Panc1 (cell line): ENCODE data around the gene EGFLAM. TPM values are rescaled to one million over a fixed set of nuclear protein-coding genes. Genes with fewer than 3 reads are reported as not detected.

Experiments
- ATAC-seq: fragments of 200-7000 bp; cut with Tn5 transposase; 2 replicates; pipeline ENCODE4 v1.9.1; 2020; ENCODE audit warnings: mild to moderate bottlenecking, moderate library complexity
- BruUV-seq: library from RNA; stranded (reverse); fragments of 400-500 nt; replicated peaks from 2 replicates; lab custom pipeline; 2021; lab: Mats Ljungman, UMichigan
- CTCF ChIA-PET: fragments of 300-600 bp; sonication (Branson Sonifier 250); formaldehyde crosslinking; loops from one replicate; lab custom pipeline; 2022; ENCODE audit warnings: antibody characterized with exemption; lab: Charles Lee
- POLR2A ChIA-PET: fragments of 300-600 bp; sonication (Branson Sonifier 250); formaldehyde crosslinking; loops from one replicate; lab custom pipeline; 2022; ENCODE audit warnings: antibody characterized with exemption; lab: Charles Lee
- DNase-seq: peaks from one replicate; pipeline ENCODE4 v3.0.0-alpha.2; 2010; ENCODE audit warnings: low read depth, low spot score
- H3K27ac ChIP-seq: 2 replicates; pipeline ENCODE4 v1.5.1; 2011; ENCODE audit warnings: mild to moderate bottlenecking, low read length, inconsistent platforms
- H3K27me3 ChIP-seq: fragments of 200-500 bp; sonication (Bioruptor generic); 2 replicates; pipeline ENCODE4 v1.6.0; 2014; ENCODE audit warnings: low read length, inconsistent platforms; ENCODE audit not compliant: control insufficient read depth, insufficient read depth
- H3K36me3 ChIP-seq: fragments of 200-500 bp; sonication (Bioruptor generic); 2 replicates; pipeline ENCODE4 v1.5.1; 2014; ENCODE audit warnings: inconsistent platforms, mild to moderate bottlenecking, low read length, moderate library complexity; ENCODE audit not compliant: control insufficient read depth, insufficient read depth
- H3K4me1 ChIP-seq: 2 replicates; pipeline ENCODE4 v1.5.1; 2011; ENCODE audit warnings: inconsistent platforms, mild to moderate bottlenecking, low read length, moderate library complexity; ENCODE audit not compliant: control insufficient read depth, insufficient read depth
- H3K4me3 ChIP-seq, 2 experiments: 2 replicates each; pipeline ENCODE4 v1.5.1; 2011 to 2012; ENCODE audit warnings: low read depth in 2 of 2, low read length in 2 of 2, mild to moderate bottlenecking in 2 of 2, inconsistent platforms in 1 of 2, moderate library complexity in 1 of 2
- H3K9me3 ChIP-seq: fragments of 200-500 bp; sonication (Bioruptor generic); 2 replicates; pipeline ENCODE4 v1.5.1; 2014; ENCODE audit warnings: low read depth, mild to moderate bottlenecking, inconsistent platforms, low read length, moderate library complexity; ENCODE audit not compliant: control insufficient read depth, insufficient read depth
- POLR2AphosphoS5 ChIP-seq: IDR thresholded peaks from 2 replicates; pipeline ENCODE4 v1.6.1; 2012; ENCODE audit warnings: mild to moderate bottlenecking, low read depth, low read length, moderate library complexity
- REST ChIP-seq, 2 experiments: IDR thresholded peaks; 2 replicates each; pipeline ENCODE4 v1.6.1; 2011 to 2012; ENCODE audit warnings: low read depth in 2 of 2, control low read depth in 1 of 2, low read length in 1 of 2, mild to moderate bottlenecking in 1 of 2, moderate library complexity in 1 of 2; ENCODE audit not compliant: insufficient read depth in 1 of 2
- SIN3A ChIP-seq: IDR thresholded peaks from 2 replicates; pipeline ENCODE4 v1.6.1; 2012; ENCODE audit warnings: low read depth, mild to moderate bottlenecking, low read length, moderate library complexity, borderline replicate concordance; ENCODE audit not compliant: insufficient read depth
- TCF7L2 ChIP-seq: IDR thresholded peaks from 2 replicates; pipeline ENCODE4 v1.6.1; 2011; ENCODE audit warnings: mild to moderate bottlenecking, low read depth, low read length, inconsistent platforms
- in situ Hi-C: cut with HindIII; loops from 2 replicates; pipeline ENCODE4 v1.10.0; 2016; ENCODE audit warnings: low sequenced_read_pairs, low pct_unique_long_range_greater_than_20kb
- intact Hi-C: fragments of 100-400 bp; cut with micrococcal nuclease; formaldehyde crosslinking; loops from one replicate; pipeline ENCODE4 v1.10.0; 2022; ENCODE audit not compliant: unreplicated experiment
- total RNA-seq: library from RNA; stranded (reverse); gene quantifications from one replicate; pipeline ENCODE4 v1.2.1, GENCODE V29; 2021; ENCODE audit not compliant: unreplicated experiment
- TF ChIP-seq, protein P1 (sequence below): fragments of 450-650 bp; IDR thresholded peaks from 2 replicates; pipeline ENCODE4 v1.5.1; 2017; ENCODE audit warnings: mild to moderate bottlenecking

EGFLAM gene
- total RNA-seq, 1 experiment from 2014 or later: 14.8 TPM

DNA sequence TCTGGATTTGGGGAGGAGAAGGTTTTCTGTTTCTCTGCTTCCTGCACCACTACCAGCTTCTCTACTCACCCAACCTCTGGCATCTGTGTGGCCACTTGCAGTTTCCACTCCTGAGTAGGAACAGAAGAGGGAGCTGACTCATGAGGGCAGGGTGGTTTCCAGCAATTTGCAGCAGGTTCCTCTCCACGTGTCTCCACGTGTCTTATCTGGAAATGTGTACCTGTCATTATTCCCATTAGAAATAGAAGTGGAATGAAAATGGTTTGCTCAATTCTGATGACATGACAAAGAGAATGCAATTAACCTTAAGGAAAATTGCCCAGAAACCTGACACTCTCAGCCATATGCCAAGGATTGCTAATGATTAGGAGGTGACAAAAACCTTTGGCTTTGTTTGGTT, 33.0 kb downstream of the EGFLAM start:
- ChIA-PET CTCF (no interaction called here), POLR2A (no interaction called here)
- DNase-seq (no peak), ATAC-seq (no peak)
- Histone ChIP-seq H3K4me1 (no peaks in the 10 kb centered on the region), H3K36me3 (no peaks in the 10 kb centered on the region), H3K4me3 (no peak overlapping the region), H3K9me3 (no peaks in the 10 kb centered on the region), H3K27me3 (peaks cover 13% of the 10 kb centered on the region), H3K27ac (no peak overlapping the region)
- intact Hi-C loops (no loop called here), in situ Hi-C loops (no loop called here)
- TF ChIP-seq REST (IDR thresholded peaks at IDR 0.05; ENCODE audit: insufficient read depth in 1 of 2, low read depth in 2 of 2, low read length in 1 of 2): no peak
- TF ChIP-seq TCF7L2: no peak
- TF ChIP-seq, protein P1, sequence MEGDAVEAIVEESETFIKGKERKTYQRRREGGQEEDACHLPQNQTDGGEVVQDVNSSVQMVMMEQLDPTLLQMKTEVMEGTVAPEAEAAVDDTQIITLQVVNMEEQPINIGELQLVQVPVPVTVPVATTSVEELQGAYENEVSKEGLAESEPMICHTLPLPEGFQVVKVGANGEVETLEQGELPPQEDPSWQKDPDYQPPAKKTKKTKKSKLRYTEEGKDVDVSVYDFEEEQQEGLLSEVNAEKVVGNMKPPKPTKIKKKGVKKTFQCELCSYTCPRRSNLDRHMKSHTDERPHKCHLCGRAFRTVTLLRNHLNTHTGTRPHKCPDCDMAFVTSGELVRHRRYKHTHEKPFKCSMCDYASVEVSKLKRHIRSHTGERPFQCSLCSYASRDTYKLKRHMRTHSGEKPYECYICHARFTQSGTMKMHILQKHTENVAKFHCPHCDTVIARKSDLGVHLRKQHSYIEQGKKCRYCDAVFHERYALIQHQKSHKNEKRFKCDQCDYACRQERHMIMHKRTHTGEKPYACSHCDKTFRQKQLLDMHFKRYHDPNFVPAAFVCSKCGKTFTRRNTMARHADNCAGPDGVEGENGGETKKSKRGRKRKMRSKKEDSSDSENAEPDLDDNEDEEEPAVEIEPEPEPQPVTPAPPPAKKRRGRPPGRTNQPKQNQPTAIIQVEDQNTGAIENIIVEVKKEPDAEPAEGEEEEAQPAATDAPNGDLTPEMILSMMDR: no peak
- no peak for TF ChIP-seq SIN3A
- TF ChIP-seq POLR2AphosphoS5: no peak
- BruUV-seq: no TSS peak

GRCh38 chr5:38292228-38292627, 33.9 kb downstream of the EGFLAM start:
- in situ Hi-C loops: no loop called here
- intact Hi-C loops: no loop called here
- Histone ChIP-seq H3K27ac (no peak overlapping the region), H3K4me3 (no peak overlapping the region), H3K36me3 (no peaks in the 10 kb centered on the region), H3K4me1 (no peaks in the 10 kb centered on the region), H3K9me3 (no peaks in the 10 kb centered on the region), H3K27me3 (peaks cover 18% of the 10 kb centered on the region)
- BruUV-seq: no TSS peak
- ChIA-PET POLR2A (no interaction called here), CTCF (no interaction called here)
- ATAC-seq: no peak
- no peak for DNase-seq
- TF ChIP-seq POLR2AphosphoS5: no peak
- no peak for TF ChIP-seq SIN3A
- TF ChIP-seq, protein P1: no peak
- TF ChIP-seq REST (IDR thresholded peaks at IDR 0.05; ENCODE audit: insufficient read depth in 1 of 2, low read depth in 2 of 2, low read length in 1 of 2): no peak
- no peak for TF ChIP-seq TCF7L2
